HG02642 (cell line): ENCODE measurements around the gene TXNL4A.

ENCODE experiments used
- ATAC-seq: cut with Tn5 transposase; IDR thresholded peaks from one replicate; pipeline ENCODE4 v1.9.1; 2021; ENCODE audit warnings: mild to moderate bottlenecking; ENCODE audit not compliant: unreplicated experiment, poor library complexity

The TXNL4A gene

DNA sequence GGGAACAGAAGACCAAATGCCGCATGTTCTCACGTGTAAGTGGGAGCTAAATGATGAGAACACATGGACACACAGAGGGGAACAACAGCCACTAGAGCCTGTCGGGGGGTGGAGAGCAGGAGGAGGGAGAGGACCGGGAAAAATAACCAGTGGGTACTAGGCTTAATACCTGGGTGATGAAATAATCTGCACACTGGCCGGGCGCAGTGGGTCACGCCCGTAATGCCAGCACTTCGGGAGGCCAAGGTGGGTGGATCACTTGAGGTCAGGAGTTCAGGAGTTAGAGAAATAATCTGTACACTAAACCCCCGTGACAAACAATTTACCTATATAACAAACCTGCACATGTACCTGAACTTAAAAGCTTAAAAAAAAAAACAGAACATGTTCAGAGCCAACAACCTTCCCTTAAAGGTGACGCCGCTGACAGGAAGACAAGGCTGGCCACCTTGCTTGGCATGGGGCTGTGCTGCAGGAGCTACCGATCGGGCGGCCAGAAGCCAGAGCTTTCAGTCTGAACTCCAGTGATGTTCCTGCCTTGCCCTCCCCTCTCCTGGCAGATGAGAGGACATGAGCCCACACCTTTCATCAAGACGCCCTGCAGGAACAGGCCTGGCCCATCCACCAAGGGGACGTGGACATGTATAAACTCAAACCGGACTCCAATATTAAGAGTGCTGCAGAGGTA is 48.1 kb downstream of the TXNL4A start:
- no peak for ATAC-seq

- ATAC-seq: no peak
Observed at GRCh38 chr18:79939096-79939495, 49.3 kb downstream of the TXNL4A start.

- ATAC-seq: no peak
Observed at GRCh38 chr18:79938196-79938595, 50.2 kb downstream of the TXNL4A start.

GRCh38 chr18:79937103-79937860 is 51.1 kb downstream of the TXNL4A start:
- no peak for ATAC-seq

DNA sequence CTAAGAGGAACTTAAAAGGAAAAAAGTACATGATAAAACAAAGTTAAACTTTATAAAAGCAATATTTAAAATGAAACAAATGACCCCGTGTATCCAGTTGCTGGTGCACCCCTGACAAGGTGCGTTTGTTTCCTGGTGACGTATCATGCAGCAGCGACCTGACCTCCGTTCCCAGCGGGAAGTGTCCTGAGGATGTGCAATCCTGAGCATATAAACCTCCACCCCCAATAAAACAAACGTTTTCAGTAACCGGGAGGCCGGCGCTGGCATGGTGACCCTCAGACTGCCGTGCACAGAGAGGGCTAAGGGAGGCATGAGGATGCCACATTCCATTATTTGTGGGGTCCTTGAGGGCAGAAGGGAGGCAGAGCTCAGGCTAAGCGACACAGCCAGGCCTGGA is 51.7 kb downstream of the TXNL4A start:
- ATAC-seq: no peak

- no peak for ATAC-seq
Observed at GRCh38 chr18:79935925-79936324, 52.4 kb downstream of the TXNL4A start.

GRCh38 chr18:79935499-79935898 is 52.9 kb downstream of the TXNL4A start:
- no peak for ATAC-seq

GRCh38 chr18:79935098-79935480 is 53.3 kb downstream of the TXNL4A start:
- ATAC-seq: no peak

- ATAC-seq: no peak
Observed at GRCh38 chr18:79934311-79935097, 53.9 kb downstream of the TXNL4A start.

DNA sequence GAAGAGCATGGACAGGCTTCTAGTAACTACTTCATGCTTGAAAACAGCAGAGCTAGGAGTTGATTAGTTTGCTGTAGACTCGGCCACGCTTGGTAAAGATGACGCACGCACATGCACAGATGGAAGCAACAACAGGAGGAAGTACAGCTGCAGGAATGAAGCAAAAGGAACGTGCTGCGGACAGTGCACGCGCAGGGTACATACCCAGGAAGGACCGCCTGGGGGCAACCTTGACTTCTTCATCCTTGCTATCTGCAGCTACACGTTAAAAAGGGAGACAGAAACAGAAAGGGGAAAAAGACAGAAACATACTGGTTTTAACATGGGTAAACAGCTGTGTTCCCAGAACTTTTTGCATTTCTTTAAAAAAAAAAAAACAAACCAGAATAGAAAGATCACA is 54.6 kb downstream of the TXNL4A start:
- ATAC-seq: no peak

DNA sequence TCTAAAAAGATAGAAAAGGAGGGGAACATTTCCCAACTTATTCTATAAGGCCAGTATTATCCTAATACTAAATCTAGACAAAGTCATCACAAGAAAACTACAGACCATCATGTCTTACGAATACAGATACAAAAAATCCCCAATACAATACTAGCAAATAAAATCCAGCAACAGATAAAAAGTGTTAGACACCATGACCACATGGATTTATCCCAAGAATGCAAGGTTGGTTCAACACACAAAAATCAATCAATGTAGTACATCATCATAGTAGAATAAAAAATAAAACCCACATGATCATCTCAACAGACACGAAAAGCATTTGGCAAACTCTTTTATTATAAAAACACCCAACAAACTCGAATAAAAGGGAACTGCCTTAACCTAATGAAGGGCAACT is 55.5 kb downstream of the TXNL4A start:
- ATAC-seq: no peak

DNA sequence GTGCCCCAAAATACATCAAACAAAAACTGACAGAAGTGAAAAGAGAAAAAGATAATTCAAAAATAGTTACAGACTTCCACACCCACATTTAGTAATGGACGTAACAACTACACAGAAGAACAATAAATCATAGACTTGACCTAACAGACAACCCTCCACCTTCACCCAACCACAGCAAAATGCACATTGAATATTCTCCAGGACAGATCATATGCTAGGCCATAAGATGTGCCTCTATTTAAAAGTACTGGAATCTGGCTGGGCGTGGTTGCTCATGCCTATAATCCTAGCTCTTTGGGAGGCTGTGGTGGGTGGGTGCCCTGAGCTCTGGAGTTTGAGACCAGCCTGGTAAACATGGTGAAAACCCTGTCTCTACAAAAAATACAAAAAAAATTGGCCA is 56.9 kb downstream of the TXNL4A start:
- no peak for ATAC-seq

- ATAC-seq: no peak
Observed at GRCh38 chr18:79930020-79930642, 58.2 kb downstream of the TXNL4A start.

- no peak for ATAC-seq
Observed at GRCh38 chr18:79928563-79928960, 59.8 kb downstream of the TXNL4A start.

DNA sequence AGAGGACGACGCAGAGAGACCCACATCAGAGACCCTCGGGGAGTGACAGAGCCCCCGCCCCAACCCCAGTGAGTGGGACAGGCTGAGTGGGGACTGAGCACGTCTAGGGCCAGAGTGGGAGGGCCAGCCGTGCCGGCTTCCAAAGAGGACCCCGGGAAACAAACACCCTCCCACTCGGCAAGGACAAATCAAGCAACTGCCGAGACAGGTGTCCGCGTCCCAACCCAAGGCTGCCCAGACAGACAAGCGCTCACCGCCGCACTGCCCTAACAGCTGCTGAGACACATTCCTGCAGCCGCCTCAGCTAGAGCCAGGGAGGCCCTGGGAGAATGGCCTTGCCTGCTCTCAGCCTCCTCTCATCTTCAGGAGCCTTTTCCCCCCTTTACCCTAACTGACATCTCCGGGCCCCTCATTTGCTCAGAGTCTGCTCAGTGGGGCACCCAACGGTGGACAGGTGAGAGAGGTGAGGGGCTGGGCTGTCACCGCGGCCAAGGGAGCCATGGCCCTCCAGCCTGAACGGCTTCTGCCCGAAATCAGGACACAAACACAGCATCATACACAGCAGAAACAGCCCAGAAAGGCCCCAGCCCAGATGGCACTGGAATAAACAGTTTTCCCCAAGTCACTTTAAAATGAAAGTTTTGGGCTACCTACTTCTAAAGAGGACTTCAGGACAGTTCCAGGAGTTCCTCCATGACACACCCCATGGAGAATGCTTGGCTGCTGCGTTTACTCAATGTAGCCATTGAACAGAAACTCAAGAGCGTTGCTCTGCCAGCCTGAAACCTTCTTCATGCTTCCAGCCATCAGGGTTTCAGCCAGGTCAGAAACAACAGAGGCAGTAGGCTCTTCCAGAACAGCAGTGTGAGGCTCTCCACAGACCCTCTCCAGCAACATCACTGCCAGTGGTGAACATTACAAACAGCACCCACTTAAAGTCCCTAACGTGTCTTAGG is 60.5 kb downstream of the TXNL4A start:
- no peak for ATAC-seq

DNA sequence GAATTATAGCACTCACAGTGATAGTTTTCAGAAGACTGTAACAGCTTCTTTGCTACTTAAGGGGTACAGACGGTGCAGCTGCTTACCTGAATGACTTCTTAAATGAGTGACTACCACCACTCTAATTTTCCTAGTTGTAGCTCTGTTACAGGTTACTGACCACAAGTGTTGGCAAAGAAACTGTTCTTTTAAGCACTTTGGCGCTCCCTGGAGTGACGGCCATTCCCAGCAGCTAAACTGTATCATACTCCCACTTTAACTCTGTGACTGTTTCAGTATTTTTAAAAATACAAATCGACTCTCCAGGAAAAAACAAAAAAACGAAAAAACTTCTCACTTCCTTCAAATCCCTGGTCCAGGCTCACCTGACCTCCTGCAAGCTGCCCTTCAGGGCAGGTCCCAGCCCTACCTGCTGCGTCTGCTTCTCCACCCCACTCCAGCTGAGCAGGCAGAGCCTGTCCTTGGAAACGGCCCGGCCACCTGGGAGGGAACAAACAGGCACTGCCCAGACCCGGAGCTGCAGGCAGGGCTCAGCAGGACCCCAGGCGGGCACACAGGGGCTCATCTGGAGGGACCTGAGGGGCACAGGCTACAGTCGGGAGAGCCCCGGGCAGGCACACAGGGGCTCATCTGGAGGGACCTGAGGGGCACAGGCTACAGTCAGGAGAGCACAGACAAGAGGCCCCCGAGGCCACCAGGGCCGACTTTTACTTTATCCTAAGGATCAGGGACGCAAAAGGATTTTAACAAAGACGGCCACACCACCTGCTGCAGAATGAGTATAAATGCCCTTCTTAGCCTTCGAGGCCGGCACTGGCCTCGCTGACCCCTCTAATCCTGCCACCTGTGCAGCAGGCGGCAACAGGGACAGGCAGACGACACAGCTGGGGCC is 61.4 kb downstream of the TXNL4A start:
- no peak for ATAC-seq

DNA sequence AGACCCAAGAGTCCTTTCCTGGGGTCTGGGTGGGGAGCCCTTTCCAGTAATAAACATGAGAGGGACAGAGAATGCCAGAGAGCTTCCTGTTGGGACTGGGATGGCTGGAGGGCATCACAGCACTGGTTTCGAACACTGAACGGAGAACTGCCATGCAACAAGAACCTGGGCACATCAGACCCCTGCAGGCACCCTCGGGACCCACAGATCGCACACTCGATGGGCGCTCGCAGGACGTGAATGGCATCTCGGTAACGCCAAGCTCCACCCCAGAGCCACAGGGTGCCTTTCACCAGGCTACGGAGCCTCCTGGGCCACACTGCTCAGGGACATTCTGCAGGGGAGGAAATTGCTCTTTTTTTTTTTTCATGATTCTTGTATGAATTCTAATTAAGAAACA is 62.1 kb downstream of the TXNL4A start:
- ATAC-seq: no peak

GRCh38 chr18:79924814-79925731 is 63.3 kb downstream of the TXNL4A start:
- ATAC-seq: no peak
